Vagina (tissue), 2 donors: ENCODE data around the gene OMP. TPM values are rescaled to one million over a fixed set of nuclear protein-coding genes. Genes with fewer than 3 reads are reported as not detected.

Experiments
- DNase-seq, 2 donors: peaks; one replicate each; pipeline ENCODE4 v3.0.0-alpha.2; 2017; ENCODE audit errors: extremely low spot score in 2 of 2
- H3K27ac ChIP-seq: fragments of 200-600 bp; sonication (generic); one replicate; pipeline ENCODE4 v1.5.1; 2019
- H3K27me3 ChIP-seq: fragments of 200-600 bp; sonication (generic); one replicate; pipeline ENCODE4 v1.5.1; 2019
- H3K36me3 ChIP-seq, 2 donors: fragments of 200-600 bp; sonication (generic); one replicate each; pipeline ENCODE4 v1.5.1; 2017 to 2019
- H3K4me1 ChIP-seq: fragments of 200-600 bp; sonication (generic); one replicate; pipeline ENCODE4 v1.5.1; 2019
- H3K4me3 ChIP-seq, 2 donors: fragments of 200-600 bp; sonication (generic); 1 replicate in 1 of 2; 2 replicates in 1 of 2; pipeline ENCODE4 v1.5.1; 2016 to 2019
- H3K9me3 ChIP-seq: fragments of 200-600 bp; sonication (generic); one replicate; pipeline ENCODE4 v1.5.1; 2019
- CTCF ChIP-seq, 3 experiments: fragments of 450-650 bp in 2 of 3; fragments of 200-600 bp in 1 of 3; sonication (generic) in 1 of 3; IDR thresholded peaks; one replicate each; pipeline ENCODE4 v1.5.1; 2017 to 2019; ENCODE audit warnings: antibody characterized with exemption in 3 of 3, mild to moderate bottlenecking in 2 of 3, moderate library complexity in 2 of 3
- POLR2A ChIP-seq, 2 donors: fragments of 450-650 bp; IDR thresholded peaks; one replicate each; pipeline ENCODE4 v1.6.1; 2017; ENCODE audit warnings: antibody characterized with exemption in 2 of 2, mild to moderate bottlenecking in 2 of 2, moderate library complexity in 2 of 2
- POLR2AphosphoS5 ChIP-seq, 2 donors: sonication (generic); formaldehyde crosslinking; IDR thresholded peaks; one replicate each; pipeline ENCODE4 v1.9.0; 2017; ENCODE audit warnings: antibody characterized with exemption in 2 of 2, mild to moderate bottlenecking in 2 of 2, low read depth in 1 of 2; ENCODE audit not compliant: insufficient read depth in 1 of 2
- intact Hi-C: fragments of 100-400 bp; cut with DNase I; formaldehyde crosslinking; loops from one replicate; pipeline ENCODE4 v1.15.1; 2023
- total RNA-seq: library from RNA; depleted of rRNA; stranded (reverse); fragments of >200 nt; gene quantifications from one replicate; pipeline ENCODE4 v1.2.3, GENCODE V29; 2016

Gene OMP
- not detected for total RNA-seq

GRCh38 chr11:77102246-77103210, at the start of gene OMP:
TSS of gene OMP (plus strand) at chr11:77102840. CDS start at chr11:77102840, 0 bp downstream.
- no peaks in the 10 kb centered on the region for H3K27me3 ChIP-seq
- no peak within 1 kb of the TSS for H3K27ac ChIP-seq
- no peak within 1 kb of the TSS for H3K4me3 ChIP-seq
- intact Hi-C loops: no loop called here
- TF ChIP-seq POLR2A (IDR thresholded peaks at IDR 0.05): no peak
- TF ChIP-seq CTCF (IDR thresholded peaks at IDR 0.05): no peak
- TF ChIP-seq POLR2AphosphoS5 (IDR thresholded peaks at IDR 0.05; ENCODE audit: insufficient read depth in 1 of 2, low read depth in 1 of 2): no peak
- no peaks in the 10 kb centered on the region for H3K36me3 ChIP-seq
- peaks cover 6% of the 10 kb centered on the region for H3K4me1 ChIP-seq
- H3K9me3 ChIP-seq: no peaks in the 10 kb centered on the region
- no peak for DNase-seq

- no peak for DNase-seq
- Histone ChIP-seq H3K4me3 (no peak overlapping the region), H3K27me3 (no peaks in the 10 kb centered on the region), H3K36me3 (no peaks in the 10 kb centered on the region), H3K4me1 (no peaks in the 10 kb centered on the region), H3K9me3 (peaks cover 12% of the 10 kb centered on the region), H3K27ac (no peak overlapping the region)
- intact Hi-C loops: no loop called here
- no peak for TF ChIP-seq POLR2A (IDR thresholded peaks at IDR 0.05)
- no peak for TF ChIP-seq POLR2AphosphoS5 (IDR thresholded peaks at IDR 0.05; ENCODE audit: insufficient read depth in 1 of 2, low read depth in 1 of 2)
- TF ChIP-seq CTCF (IDR thresholded peaks at IDR 0.05): no peak
These were observed 49.2 kb upstream of the OMP start for GRCh38 chr11:77053217-77054015.

- peaks cover 12% of the 10 kb centered on the region for H3K9me3 ChIP-seq
- intact Hi-C loops: no loop called here
- H3K4me1 ChIP-seq: no peaks in the 10 kb centered on the region
- no peak overlapping the region for H3K4me3 ChIP-seq
- H3K27me3 ChIP-seq: no peaks in the 10 kb centered on the region
- TF ChIP-seq POLR2AphosphoS5 (IDR thresholded peaks at IDR 0.05; ENCODE audit: insufficient read depth in 1 of 2, low read depth in 1 of 2) (no peak), CTCF (IDR thresholded peaks at IDR 0.05) (no peak), POLR2A (IDR thresholded peaks at IDR 0.05) (no peak)
- no peak overlapping the region for H3K27ac ChIP-seq
- DNase-seq: no peak
- no peaks in the 10 kb centered on the region for H3K36me3 ChIP-seq
These were observed 48.6 kb upstream of the OMP start for GRCh38 chr11:77054084-77054483.

GRCh38 chr11:77055101-77055561, 47.5 kb upstream of the OMP start:
- Histone ChIP-seq H3K27me3 (no peaks in the 10 kb centered on the region), H3K4me1 (no peaks in the 10 kb centered on the region), H3K9me3 (peaks cover 12% of the 10 kb centered on the region), H3K27ac (no peak overlapping the region), H3K4me3 (no peak overlapping the region), H3K36me3 (no peaks in the 10 kb centered on the region)
- intact Hi-C loops: no loop called here
- TF ChIP-seq CTCF (IDR thresholded peaks at IDR 0.05) (no peak), POLR2A (IDR thresholded peaks at IDR 0.05) (no peak), POLR2AphosphoS5 (IDR thresholded peaks at IDR 0.05; ENCODE audit: insufficient read depth in 1 of 2, low read depth in 1 of 2) (no peak)
- DNase-seq: no peak
